ENCODE measurements around the gene SLC4A1. TPM values are rescaled to one million over a fixed set of nuclear protein-coding genes. Genes with fewer than 3 reads are reported as not detected.

SLC4A1 gene
- total RNA-seq, 1 experiment from 2014 or later: 0.22 TPM

DNA sequence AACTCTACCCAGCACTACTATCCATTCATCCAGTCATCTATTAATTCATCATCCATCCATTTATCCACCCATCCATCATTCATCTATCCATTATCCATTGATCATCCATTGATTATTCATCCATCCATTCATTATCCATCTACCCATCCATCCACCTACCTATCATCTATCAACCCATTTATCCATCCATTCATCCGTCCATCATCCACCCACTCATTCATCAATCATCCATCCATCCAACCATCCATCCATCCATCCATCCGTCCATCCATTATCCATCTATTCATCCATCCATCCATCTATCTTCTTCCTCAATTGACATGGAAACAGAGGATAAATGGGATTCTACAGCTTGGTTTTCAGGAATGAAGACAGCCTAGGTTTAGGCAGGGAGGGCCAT, 12.0 kb downstream of the SLC4A1 start:
- Histone ChIP-seq H2AFZ (ENCODE audit: low read depth, low read length, poor library complexity, severe bottlenecking) (no peak overlapping the region), H3K4me1 (ENCODE audit: control insufficient read depth in 1 of 2, insufficient read depth in 2 of 2, low read length in 2 of 2) (no peaks in the 10 kb centered on the region), H4K20me1 (ENCODE audit: insufficient read depth) (no peaks in the 10 kb centered on the region), H3K36me3 (ENCODE audit: control insufficient read depth in 1 of 2, insufficient read depth in 2 of 2, low read length in 2 of 2) (no peaks in the 10 kb centered on the region), H3K27me3 (ENCODE audit: insufficient read depth, low read length) (peaks cover 4% of the 10 kb centered on the region), H3K9me3 (ENCODE audit: control insufficient read depth in 1 of 2, insufficient read depth in 1 of 2, low read depth in 1 of 2, low read length in 2 of 2) (no peaks in the 10 kb centered on the region), H3K9me2 (ENCODE audit: insufficient read depth) (no peaks in the 10 kb centered on the region), H3K79me2 (ENCODE audit: insufficient read depth, low read length) (no peaks in the 10 kb centered on the region), H3K27ac (ENCODE audit: low read depth, low read length) (no peak overlapping the region), H3K9ac (ENCODE audit: low read length) (no peak overlapping the region), H3K4me3 (replicated peaks in 1 of 2; ENCODE audit: low read depth in 1 of 2, low read length in 2 of 2) (no peak overlapping the region), H3K4me2 (ENCODE audit: low read length) (no peak overlapping the region)
- intact Hi-C loops (cut with micrococcal nuclease): no loop called here
- ChIA-PET POLR2A (no interaction called here), RAD21 (ENCODE audit: low non-redundant PET in 1 of 2, low total read pairs in 2 of 2, uncharacterized antibody in 2 of 2, unreplicated experiment in 2 of 2) (no interaction called here), CTCF (no interaction called here)
- TF ChIP-seq POLR2AphosphoS5 (IDR thresholded peaks at IDR 0.05; ENCODE audit: low read depth, low read length) (no peak), SIN3A (IDR thresholded peaks at IDR 0.05; ENCODE audit: low read depth) (no peak), CEBPB (IDR thresholded peaks at IDR 0.05; ENCODE audit: low read depth) (no peak), EZH2phosphoT487 (IDR thresholded peaks at IDR 0.05; ENCODE audit: borderline replicate concordance) (no peak), SP1 (IDR thresholded peaks at IDR 0.05; ENCODE audit: low read depth) (no peak), RAD21 (IDR thresholded peaks at IDR 0.05; ENCODE audit: low read depth) (no peak), YY1 (IDR thresholded peaks at IDR 0.05; ENCODE audit: extremely low read depth, insufficient replicate concordance, low read depth, low read length) (no peak), ZFX (IDR thresholded peaks at IDR 0.05) (no peak), EGR1 (IDR thresholded peaks at IDR 0.05; ENCODE audit: low read depth) (no peak), EZH2 (IDR thresholded peaks at IDR 0.05) (no peak), ZNF274 (IDR thresholded peaks at IDR 0.05; ENCODE audit: low read depth, low read length) (no peak)
- TF ChIP-seq, protein P1, sequence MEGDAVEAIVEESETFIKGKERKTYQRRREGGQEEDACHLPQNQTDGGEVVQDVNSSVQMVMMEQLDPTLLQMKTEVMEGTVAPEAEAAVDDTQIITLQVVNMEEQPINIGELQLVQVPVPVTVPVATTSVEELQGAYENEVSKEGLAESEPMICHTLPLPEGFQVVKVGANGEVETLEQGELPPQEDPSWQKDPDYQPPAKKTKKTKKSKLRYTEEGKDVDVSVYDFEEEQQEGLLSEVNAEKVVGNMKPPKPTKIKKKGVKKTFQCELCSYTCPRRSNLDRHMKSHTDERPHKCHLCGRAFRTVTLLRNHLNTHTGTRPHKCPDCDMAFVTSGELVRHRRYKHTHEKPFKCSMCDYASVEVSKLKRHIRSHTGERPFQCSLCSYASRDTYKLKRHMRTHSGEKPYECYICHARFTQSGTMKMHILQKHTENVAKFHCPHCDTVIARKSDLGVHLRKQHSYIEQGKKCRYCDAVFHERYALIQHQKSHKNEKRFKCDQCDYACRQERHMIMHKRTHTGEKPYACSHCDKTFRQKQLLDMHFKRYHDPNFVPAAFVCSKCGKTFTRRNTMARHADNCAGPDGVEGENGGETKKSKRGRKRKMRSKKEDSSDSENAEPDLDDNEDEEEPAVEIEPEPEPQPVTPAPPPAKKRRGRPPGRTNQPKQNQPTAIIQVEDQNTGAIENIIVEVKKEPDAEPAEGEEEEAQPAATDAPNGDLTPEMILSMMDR (IDR thresholded peaks at IDR 0.05 in 2 of 3, conservative IDR thresholded peaks at IDR 0.05 in 1 of 3; ENCODE audit: borderline replicate concordance in 1 of 3, insufficient read depth in 1 of 3, low read depth in 2 of 3, low read length in 2 of 3): no peak
- TF ChIP-seq, protein P2, sequence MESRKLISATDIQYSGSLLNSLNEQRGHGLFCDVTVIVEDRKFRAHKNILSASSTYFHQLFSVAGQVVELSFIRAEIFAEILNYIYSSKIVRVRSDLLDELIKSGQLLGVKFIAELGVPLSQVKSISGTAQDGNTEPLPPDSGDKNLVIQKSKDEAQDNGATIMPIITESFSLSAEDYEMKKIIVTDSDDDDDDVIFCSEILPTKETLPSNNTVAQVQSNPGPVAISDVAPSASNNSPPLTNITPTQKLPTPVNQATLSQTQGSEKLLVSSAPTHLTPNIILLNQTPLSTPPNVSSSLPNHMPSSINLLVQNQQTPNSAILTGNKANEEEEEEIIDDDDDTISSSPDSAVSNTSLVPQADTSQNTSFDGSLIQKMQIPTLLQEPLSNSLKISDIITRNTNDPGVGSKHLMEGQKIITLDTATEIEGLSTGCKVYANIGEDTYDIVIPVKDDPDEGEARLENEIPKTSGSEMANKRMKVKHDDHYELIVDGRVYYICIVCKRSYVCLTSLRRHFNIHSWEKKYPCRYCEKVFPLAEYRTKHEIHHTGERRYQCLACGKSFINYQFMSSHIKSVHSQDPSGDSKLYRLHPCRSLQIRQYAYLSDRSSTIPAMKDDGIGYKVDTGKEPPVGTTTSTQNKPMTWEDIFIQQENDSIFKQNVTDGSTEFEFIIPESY (IDR thresholded peaks at IDR 0.05; ENCODE audit: extremely low read depth, insufficient replicate concordance, low read length): no peak
- TF ChIP-seq, protein P3, sequence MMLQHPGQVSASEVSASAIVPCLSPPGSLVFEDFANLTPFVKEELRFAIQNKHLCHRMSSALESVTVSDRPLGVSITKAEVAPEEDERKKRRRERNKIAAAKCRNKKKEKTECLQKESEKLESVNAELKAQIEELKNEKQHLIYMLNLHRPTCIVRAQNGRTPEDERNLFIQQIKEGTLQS (IDR thresholded peaks at IDR 0.05): no peak
- TF ChIP-seq, protein P4, sequence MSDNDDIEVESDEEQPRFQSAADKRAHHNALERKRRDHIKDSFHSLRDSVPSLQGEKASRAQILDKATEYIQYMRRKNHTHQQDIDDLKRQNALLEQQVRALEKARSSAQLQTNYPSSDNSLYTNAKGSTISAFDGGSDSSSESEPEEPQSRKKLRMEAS (IDR thresholded peaks at IDR 0.05): no peak
- no peak for DNase-seq (ENCODE audit: low read depth, low spot score)
- no peak for ATAC-seq
- no TSS peak for BruUV-seq (replicated peaks)
